ENCODE results near the gene OR2H2.

The OR2H2 gene

DNA sequence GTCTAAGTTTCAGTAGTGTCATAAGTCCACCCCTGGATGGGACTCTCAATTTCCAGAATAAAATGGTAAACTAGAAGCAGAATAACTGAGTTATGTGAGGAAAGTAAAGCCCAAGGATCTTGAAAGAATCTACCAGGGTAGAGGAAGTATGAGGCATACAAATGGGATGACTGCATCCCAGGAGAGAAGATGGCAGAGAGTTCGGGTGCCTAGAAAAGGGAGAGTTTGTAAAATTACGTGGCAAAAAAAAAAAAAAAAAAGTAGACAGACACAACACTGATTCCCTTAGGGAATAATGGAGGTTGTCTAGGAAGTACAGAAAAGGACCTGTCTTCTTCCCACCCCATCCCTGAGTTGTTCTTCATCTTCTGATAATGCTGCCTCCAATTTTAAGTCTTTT lies 44.6 kb downstream of the OR2H2 start:
- Histone ChIP-seq H3K4me1 (ENCODE audit: control insufficient read depth, insufficient read depth, low read length) (peaks cover 14% of the 10 kb centered on the region), H3K27ac (ENCODE audit: extremely low read depth, low read depth, low read length) (no peak overlapping the region), H3K9me3 (ENCODE audit: control insufficient read depth, insufficient read depth, low read depth, low read length) (no peaks in the 10 kb centered on the region), H3K4me3 (ENCODE audit: low read depth, low read length) (no peak overlapping the region), H3K36me3 (ENCODE audit: control insufficient read depth in 2 of 2, insufficient read depth in 1 of 2, low read length in 2 of 2) (peaks cover 0 to 14% of the 10 kb centered on the region in 2 experiments; a peak in 1 of 3 replicates)
- ChIA-PET POLR2A (interaction anchor here (0.7 to 3.2 kb wide), 4 partner anchors 24 to 335 kb away, joined by 3 to 18 read pairs (median 4); no protein-coding TSS in a partner anchor), CTCF (interaction anchor here (0.7 to 4.3 kb wide), 9 partner anchors 17 to 272 kb away, joined by 3 to 19 read pairs (median 5); no protein-coding TSS in a partner anchor)
- TF ChIP-seq PRDM1 (tag by site-specific recombination; IDR thresholded peaks at IDR 0.05), result peak; percentile 36; the same call in 1 of the 2 replicates
- TF ChIP-seq HOXD13 (CRISPR knock-in tag; IDR thresholded peaks at IDR 0.05; ENCODE audit: borderline replicate concordance), result no peak

GRCh38 chr6:29630315-29630714 lies 45.4 kb downstream of the OR2H2 start:
- Histone ChIP-seq H3K36me3 (ENCODE audit: control insufficient read depth in 2 of 2, insufficient read depth in 1 of 2, low read length in 2 of 2) (peaks cover 0 to 14% of the 10 kb centered on the region in 2 experiments; a peak in 1 of 3 replicates), H3K4me1 (ENCODE audit: control insufficient read depth, insufficient read depth, low read length) (peaks cover 7% of the 10 kb centered on the region), H3K27ac (ENCODE audit: extremely low read depth, low read depth, low read length) (no peak overlapping the region), H3K4me3 (ENCODE audit: low read depth, low read length) (no peak overlapping the region), H3K9me3 (ENCODE audit: control insufficient read depth, insufficient read depth, low read depth, low read length) (no peaks in the 10 kb centered on the region)
- no peak for TF ChIP-seq ZFP3 (tag by site-specific recombination; IDR thresholded peaks at IDR 0.05; ENCODE audit: low read depth)
- TF ChIP-seq, protein P1, sequence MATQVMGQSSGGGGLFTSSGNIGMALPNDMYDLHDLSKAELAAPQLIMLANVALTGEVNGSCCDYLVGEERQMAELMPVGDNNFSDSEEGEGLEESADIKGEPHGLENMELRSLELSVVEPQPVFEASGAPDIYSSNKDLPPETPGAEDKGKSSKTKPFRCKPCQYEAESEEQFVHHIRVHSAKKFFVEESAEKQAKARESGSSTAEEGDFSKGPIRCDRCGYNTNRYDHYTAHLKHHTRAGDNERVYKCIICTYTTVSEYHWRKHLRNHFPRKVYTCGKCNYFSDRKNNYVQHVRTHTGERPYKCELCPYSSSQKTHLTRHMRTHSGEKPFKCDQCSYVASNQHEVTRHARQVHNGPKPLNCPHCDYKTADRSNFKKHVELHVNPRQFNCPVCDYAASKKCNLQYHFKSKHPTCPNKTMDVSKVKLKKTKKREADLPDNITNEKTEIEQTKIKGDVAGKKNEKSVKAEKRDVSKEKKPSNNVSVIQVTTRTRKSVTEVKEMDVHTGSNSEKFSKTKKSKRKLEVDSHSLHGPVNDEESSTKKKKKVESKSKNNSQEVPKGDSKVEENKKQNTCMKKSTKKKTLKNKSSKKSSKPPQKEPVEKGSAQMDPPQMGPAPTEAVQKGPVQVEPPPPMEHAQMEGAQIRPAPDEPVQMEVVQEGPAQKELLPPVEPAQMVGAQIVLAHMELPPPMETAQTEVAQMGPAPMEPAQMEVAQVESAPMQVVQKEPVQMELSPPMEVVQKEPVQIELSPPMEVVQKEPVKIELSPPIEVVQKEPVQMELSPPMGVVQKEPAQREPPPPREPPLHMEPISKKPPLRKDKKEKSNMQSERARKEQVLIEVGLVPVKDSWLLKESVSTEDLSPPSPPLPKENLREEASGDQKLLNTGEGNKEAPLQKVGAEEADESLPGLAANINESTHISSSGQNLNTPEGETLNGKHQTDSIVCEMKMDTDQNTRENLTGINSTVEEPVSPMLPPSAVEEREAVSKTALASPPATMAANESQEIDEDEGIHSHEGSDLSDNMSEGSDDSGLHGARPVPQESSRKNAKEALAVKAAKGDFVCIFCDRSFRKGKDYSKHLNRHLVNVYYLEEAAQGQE (tag by site-specific recombination; IDR thresholded peaks at IDR 0.05), result no peak
- TF ChIP-seq ZNF558 (tag by site-specific recombination; IDR thresholded peaks at IDR 0.05), result no peak
- no peak for TF ChIP-seq YY2 (tag by site-specific recombination; IDR thresholded peaks at IDR 0.05)
- TF ChIP-seq ZNF302 (tag by site-specific recombination; IDR thresholded peaks at IDR 0.05; ENCODE audit: low read depth), result no peak
- TF ChIP-seq, protein P2, sequence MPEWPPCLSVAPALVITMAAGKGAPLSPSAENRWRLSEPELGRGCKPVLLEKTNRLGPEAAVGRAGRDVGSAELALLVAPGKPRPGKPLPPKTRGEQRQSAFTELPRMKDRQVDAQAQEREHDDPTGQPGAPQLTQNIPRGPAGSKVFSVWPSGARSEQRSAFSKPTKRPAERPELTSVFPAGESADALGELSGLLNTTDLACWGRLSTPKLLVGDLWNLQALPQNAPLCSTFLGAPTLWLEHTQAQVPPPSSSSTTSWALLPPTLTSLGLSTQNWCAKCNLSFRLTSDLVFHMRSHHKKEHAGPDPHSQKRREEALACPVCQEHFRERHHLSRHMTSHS (tag by site-specific recombination; IDR thresholded peaks at IDR 0.05), result no peak
- TF ChIP-seq SALL2 (tag by site-specific recombination; IDR thresholded peaks at IDR 0.05; ENCODE audit: borderline replicate concordance), result no peak
- TF ChIP-seq ZNF341 (tag by site-specific recombination; IDR thresholded peaks at IDR 0.05; ENCODE audit: low read depth), result no peak
- TF ChIP-seq, protein P3, sequence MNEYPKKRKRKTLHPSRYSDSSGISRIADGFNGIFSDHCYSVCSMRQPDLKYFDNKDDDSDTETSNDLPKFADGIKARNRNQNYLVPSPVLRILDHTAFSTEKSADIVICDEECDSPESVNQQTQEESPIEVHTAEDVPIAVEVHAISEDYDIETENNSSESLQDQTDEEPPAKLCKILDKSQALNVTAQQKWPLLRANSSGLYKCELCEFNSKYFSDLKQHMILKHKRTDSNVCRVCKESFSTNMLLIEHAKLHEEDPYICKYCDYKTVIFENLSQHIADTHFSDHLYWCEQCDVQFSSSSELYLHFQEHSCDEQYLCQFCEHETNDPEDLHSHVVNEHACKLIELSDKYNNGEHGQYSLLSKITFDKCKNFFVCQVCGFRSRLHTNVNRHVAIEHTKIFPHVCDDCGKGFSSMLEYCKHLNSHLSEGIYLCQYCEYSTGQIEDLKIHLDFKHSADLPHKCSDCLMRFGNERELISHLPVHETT (tag by site-specific recombination; IDR thresholded peaks at IDR 0.05), result no peak
- no peak for TF ChIP-seq ZNF530 (tag by site-specific recombination; IDR thresholded peaks at IDR 0.05; ENCODE audit: low read depth)
- no peak for TF ChIP-seq ZNF416 (tag by site-specific recombination; IDR thresholded peaks at IDR 0.05)
- no peak for TF ChIP-seq ZFP37 (tag by site-specific recombination; IDR thresholded peaks at IDR 0.05)
- no peak for TF ChIP-seq MYNN (tag by site-specific recombination; IDR thresholded peaks at IDR 0.05; ENCODE audit: borderline replicate concordance)
- no peak for TF ChIP-seq BCL11B (tag by site-specific recombination; IDR thresholded peaks at IDR 0.05; ENCODE audit: low read depth)
- no peak for TF ChIP-seq ZBTB8A (tag by site-specific recombination; IDR thresholded peaks at IDR 0.05)
- no peak for TF ChIP-seq ZNF248 (tag by site-specific recombination; IDR thresholded peaks at IDR 0.05)
- ChIA-PET CTCF (interaction anchor here (0.8 to 4.3 kb wide), 6 partner anchors 17 to 273 kb away, joined by 3 to 19 read pairs (median 6); no protein-coding TSS in a partner anchor), POLR2A (interaction anchor here (0.7 kb wide), 1 partner anchor 65 kb away, joined by 3 read pairs; no protein-coding TSS in a partner anchor)
